CD4-positive, alpha-beta T cell treated with Interleukin-1 beta for 1 hour (primary cell): ENCODE results near the gene PRR4.

ENCODE experiments used
- DNase-seq, 2 donors: peaks; one replicate each; pipeline ENCODE4 v3.0.0-alpha.2; 2020 to 2022

Gene PRR4

GRCh38 chr12:10849425-10849878, at the start of gene PRR4:
TSS of gene PRR4 (minus strand) at chr12:10849475. CDS start at chr12:10849437, 38 bp downstream.
- peak in 1 of 2 donors; percentile 26 for DNase-seq

GRCh38 chr12:10896854-10897253, 47.6 kb upstream of the PRR4 start:
- no peak for DNase-seq

GRCh38 chr12:10891937-10892336, 42.7 kb upstream of the PRR4 start:
- DNase-seq, result no peak

GRCh38 chr12:10889226-10889625, 40.0 kb upstream of the PRR4 start:
- no peak for DNase-seq

- DNase-seq, result no peak
Measured at GRCh38 chr12:10884086-10884725, 34.9 kb upstream of the PRR4 start, which contains the start of gene PRH1. TSS of gene PRH1 (minus strand) at chr12:10884255. CDS start at chr12:10884217, 38 bp downstream.

GRCh38 chr12:10873378-10873777, 24.1 kb upstream of the PRR4 start:
- no peak for DNase-seq

GRCh38 chr12:10867381-10867780, 18.1 kb upstream of the PRR4 start:
- no peak for DNase-seq

GRCh38 chr12:10863512-10864218, 14.4 kb upstream of the PRR4 start:
- no peak for DNase-seq

GRCh38 chr12:10861366-10861765, 12.1 kb upstream of the PRR4 start:
- DNase-seq, result no peak

GRCh38 chr12:10855807-10856206, 6.5 kb upstream of the PRR4 start:
- no peak for DNase-seq

- no peak for DNase-seq
Measured at GRCh38 chr12:10853776-10854175, 4.5 kb upstream of the PRR4 start.

- no peak for DNase-seq
Measured at GRCh38 chr12:10851243-10851858, 2.1 kb upstream of the PRR4 start.

GRCh38 chr12:10847744-10848143, 1.5 kb downstream of the PRR4 start:
- no peak for DNase-seq

GRCh38 chr12:10842862-10843261, 6.4 kb downstream of the PRR4 start:
- no peak for DNase-seq

- no peak for DNase-seq
Measured at GRCh38 chr12:10838461-10838860, 10.8 kb downstream of the PRR4 start.

GRCh38 chr12:10829994-10830393, 19.3 kb downstream of the PRR4 start:
- DNase-seq, result no peak

- DNase-seq, result no peak
Measured at GRCh38 chr12:10826258-10826657, 23.0 kb downstream of the PRR4 start, which contains the start of gene TAS2R10. TSS of gene TAS2R10 (minus strand) at chr12:10826358. CDS start at chr12:10826269, 89 bp downstream.

- DNase-seq, result no peak
Measured at GRCh38 chr12:10824957-10825356, 24.3 kb downstream of the PRR4 start.

GRCh38 chr12:10811883-10812536, 37.3 kb downstream of the PRR4 start:
- DNase-seq, result no peak

- no peak for DNase-seq
Measured at GRCh38 chr12:10810068-10810467, 39.2 kb downstream of the PRR4 start, which contains the start of gene TAS2R9. TSS of gene TAS2R9 (minus strand) at chr12:10810168. CDS start at chr12:10810075, 93 bp downstream.

GRCh38 chr12:10807186-10807585, 42.1 kb downstream of the PRR4 start, which contains the start of gene TAS2R8:
TSS of gene TAS2R8 (minus strand) at chr12:10807286. CDS start at chr12:10806980, 306 bp downstream.
- no peak for DNase-seq

- no peak for DNase-seq
Measured at GRCh38 chr12:10802587-10802986, 46.7 kb downstream of the PRR4 start, which contains the start of gene TAS2R7. TSS of gene TAS2R7 (minus strand) at chr12:10802627. CDS start at chr12:10802570, 57 bp downstream.

- no peak for DNase-seq
Measured at GRCh38 chr12:10801741-10802140, 47.5 kb downstream of the PRR4 start.
